ENCODE measurements around the gene DBF4B. TPM values are rescaled to one million over a fixed set of nuclear protein-coding genes. Genes with fewer than 3 reads are reported as not detected.
A peak's percentile ranks its signal among the peaks of the same experiment; 100 is the strongest.

The DBF4B gene
- total RNA-seq, 1 experiment from 2014 or later: 32.9 TPM

- DNase-seq (ENCODE audit: low spot score) (peak; percentile 93), ATAC-seq (peak; percentile 98)
- peak within 1 kb of the TSS; percentile 96 for H3K27ac Mint-ChIP-seq
- CTCF ChIA-PET: interaction anchor here (0.8 to 2.2 kb wide), 4 partner anchors 19 to 167 kb away, joined by 3 to 14 read pairs (median 4); partner anchors contain the start of genes DBF4B and MEIOC
- H3K9me3 Mint-ChIP-seq: no peaks in the 10 kb centered on the region
- POLR2A ChIA-PET: interaction anchor here (0.6 kb wide), 1 partner anchor 39 kb away, joined by 3 read pairs; no protein-coding TSS in a partner anchor
- no peaks in the 10 kb centered on the region for H3K27me3 Mint-ChIP-seq (ENCODE audit: low read depth)
- no peaks in the 10 kb centered on the region for H3K36me3 Mint-ChIP-seq
- H3K4me3 Mint-ChIP-seq: peak within 1 kb of the TSS; percentile 96
- peaks cover 16% of the 10 kb centered on the region for H3K4me1 Mint-ChIP-seq
- TF ChIP-seq ZNF671 (CRISPR knock-in tag; IDR thresholded peaks at IDR 0.05): no peak
- no peak for TF ChIP-seq AFF4 (CRISPR knock-in tag; IDR thresholded peaks at IDR 0.05; ENCODE audit: borderline replicate concordance)
- TF ChIP-seq ZNF512 (CRISPR knock-in tag; IDR thresholded peaks at IDR 0.05; ENCODE audit: borderline replicate concordance): no peak
- TF ChIP-seq ZNF317 (CRISPR knock-in tag; IDR thresholded peaks at IDR 0.05; ENCODE audit: borderline replicate concordance, low read depth): peak; percentile 10; the same call in 1 of the 2 replicates
- TF ChIP-seq ZMAT4 (CRISPR knock-in tag; IDR thresholded peaks at IDR 0.05): no peak
- TF ChIP-seq MXD4 (CRISPR knock-in tag; IDR thresholded peaks at IDR 0.05; ENCODE audit: borderline replicate concordance): no peak
- no peak for TF ChIP-seq NFATC4 (CRISPR knock-in tag; IDR thresholded peaks at IDR 0.05)
- TF ChIP-seq E2F5 (CRISPR knock-in tag; IDR thresholded peaks at IDR 0.05): no peak
- TF ChIP-seq JUN (CRISPR knock-in tag; IDR thresholded peaks at IDR 0.05): peak; percentile 45; the same call in 1 of the 2 replicates
- TF ChIP-seq ATF1 (CRISPR knock-in tag; IDR thresholded peaks at IDR 0.05): no peak
- TF ChIP-seq ZNF138 (CRISPR knock-in tag; conservative IDR thresholded peaks at IDR 0.05): no peak
- no peak for TF ChIP-seq ATF6 (CRISPR knock-in tag; IDR thresholded peaks at IDR 0.05)
- no peak for TF ChIP-seq JAZF1 (CRISPR knock-in tag; IDR thresholded peaks at IDR 0.05)
- TF ChIP-seq E2F4 (CRISPR knock-in tag; IDR thresholded peaks at IDR 0.05; ENCODE audit: borderline replicate concordance, low read depth): no peak
- TF ChIP-seq USF1 (CRISPR knock-in tag; IDR thresholded peaks at IDR 0.05): peak; percentile 73
- no peak for TF ChIP-seq IRF1 (CRISPR knock-in tag; IDR thresholded peaks at IDR 0.05)
- TF ChIP-seq PREB (CRISPR knock-in tag; IDR thresholded peaks at IDR 0.05; ENCODE audit: borderline replicate concordance): no peak
- no peak for TF ChIP-seq E2F1 (CRISPR knock-in tag; IDR thresholded peaks at IDR 0.05)
- peak; percentile 89 for TF ChIP-seq MAX (CRISPR knock-in tag; IDR thresholded peaks at IDR 0.05)
- no peak for TF ChIP-seq CDX4 (CRISPR knock-in tag; IDR thresholded peaks at IDR 0.05; ENCODE audit: borderline replicate concordance)
Observed at GRCh38 chr17:44689477-44690217, 18.8 kb upstream of the DBF4B start, which contains the start of gene CCDC43. Gene CCDC43, minus strand, starts transcription at chr17:44689776. Its CDS starts 23 bp downstream, at chr17:44689753.
